ENCODE results near the gene KCNQ1. TPM values are rescaled to one million over a fixed set of nuclear protein-coding genes. Genes with fewer than 3 reads are reported as not detected.

KCNQ1 gene
- total and polyA plus RNA-seq, 2 experiments from 2014 or later = 0.45 to 0.87 TPM

DNA sequence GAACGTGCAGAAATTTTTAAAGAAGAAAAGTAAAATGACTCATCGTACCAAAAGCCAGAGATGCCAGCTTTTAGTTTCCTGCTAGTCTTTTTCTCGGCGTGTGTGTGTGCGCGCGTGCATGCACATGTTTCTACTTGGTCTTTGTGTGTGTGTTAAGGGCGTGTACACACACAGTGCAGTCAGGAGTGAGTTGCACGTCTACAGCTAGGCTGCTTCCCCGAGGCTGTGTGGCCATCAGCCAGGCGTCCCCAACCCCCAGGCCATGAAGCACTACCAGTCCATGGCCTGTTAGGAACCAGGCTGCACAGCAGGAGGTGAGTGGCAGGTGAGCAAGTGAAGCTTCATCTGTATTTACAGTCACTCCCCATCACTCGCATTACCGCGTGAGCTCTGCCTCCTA lies 36.4 kb downstream of the KCNQ1 start (continued):
- no peak for TF ChIP-seq REST (IDR thresholded peaks at IDR 0.05; ENCODE audit: unreplicated experiment)
- TF ChIP-seq, protein P1, sequence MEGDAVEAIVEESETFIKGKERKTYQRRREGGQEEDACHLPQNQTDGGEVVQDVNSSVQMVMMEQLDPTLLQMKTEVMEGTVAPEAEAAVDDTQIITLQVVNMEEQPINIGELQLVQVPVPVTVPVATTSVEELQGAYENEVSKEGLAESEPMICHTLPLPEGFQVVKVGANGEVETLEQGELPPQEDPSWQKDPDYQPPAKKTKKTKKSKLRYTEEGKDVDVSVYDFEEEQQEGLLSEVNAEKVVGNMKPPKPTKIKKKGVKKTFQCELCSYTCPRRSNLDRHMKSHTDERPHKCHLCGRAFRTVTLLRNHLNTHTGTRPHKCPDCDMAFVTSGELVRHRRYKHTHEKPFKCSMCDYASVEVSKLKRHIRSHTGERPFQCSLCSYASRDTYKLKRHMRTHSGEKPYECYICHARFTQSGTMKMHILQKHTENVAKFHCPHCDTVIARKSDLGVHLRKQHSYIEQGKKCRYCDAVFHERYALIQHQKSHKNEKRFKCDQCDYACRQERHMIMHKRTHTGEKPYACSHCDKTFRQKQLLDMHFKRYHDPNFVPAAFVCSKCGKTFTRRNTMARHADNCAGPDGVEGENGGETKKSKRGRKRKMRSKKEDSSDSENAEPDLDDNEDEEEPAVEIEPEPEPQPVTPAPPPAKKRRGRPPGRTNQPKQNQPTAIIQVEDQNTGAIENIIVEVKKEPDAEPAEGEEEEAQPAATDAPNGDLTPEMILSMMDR (conservative IDR thresholded peaks at IDR 0.05; ENCODE audit: low read depth in 2 of 2) = no peak
- no peak for TF ChIP-seq ZNF114 (CRISPR knock-in tag; IDR thresholded peaks at IDR 0.05)
- no peak for TF ChIP-seq STAT1 (IDR thresholded peaks at IDR 0.05; ENCODE audit: unreplicated experiment)
- TF ChIP-seq CREB1 (CRISPR knock-in tag; IDR thresholded peaks at IDR 0.05; ENCODE audit: low read depth) = no peak

GRCh38 chr11:2482204-2482603 lies 37.4 kb downstream of the KCNQ1 start:
- Mint-ChIP-seq H3K9me3 (peaks cover 44% of the 10 kb centered on the region), H3K27me3 (ENCODE audit: insufficient read depth, low read depth, poor library complexity) (peaks cover 70% of the 10 kb centered on the region), H3K36me3 (ENCODE audit: low read depth) (peaks cover 13% of the 10 kb centered on the region), H3K27ac (no peak overlapping the region), H3K4me3 (no peak overlapping the region), H3K4me1 (no peaks in the 10 kb centered on the region)
- Histone ChIP-seq H3K9me2 (ENCODE audit: insufficient read depth) (0 out of 2 replicates have a peak, but pooled peaks cover 3% of the 10 kb centered on the region), H4K20me1 (replicated peaks; ENCODE audit: insufficient read depth) (no peaks in the 10 kb centered on the region), H3K27ac (ENCODE audit: low read depth) (no peak overlapping the region), H3K27me3 (ENCODE audit: insufficient read depth) (peaks cover 75% of the 10 kb centered on the region), H2AFZ (no peak overlapping the region), H3F3A (replicated peaks; ENCODE audit: low read depth) (no peaks in the 10 kb centered on the region), H3K36me3 (ENCODE audit: insufficient read depth) (no peaks in the 10 kb centered on the region), H3K4me3 (no peak overlapping the region), H3K79me2 (replicated peaks; ENCODE audit: insufficient read depth) (no peaks in the 10 kb centered on the region), H3K4me1 (ENCODE audit: insufficient read depth) (no peaks in the 10 kb centered on the region), H3K4me2 (no peak overlapping the region)
- ATAC-seq = no peak
- TF ChIP-seq STAT1 (IDR thresholded peaks at IDR 0.05; ENCODE audit: unreplicated experiment) (no peak), EZH2 (IDR thresholded peaks at IDR 0.05; ENCODE audit: low read depth, unreplicated experiment) (no peak), ZNF331 (CRISPR knock-in tag; IDR thresholded peaks at IDR 0.05; ENCODE audit: low read depth) (no peak), EZH2phosphoT487 (IDR thresholded peaks at IDR 0.05; ENCODE audit: unreplicated experiment) (no peak), POLR2AphosphoS5 (IDR thresholded peaks at IDR 0.05; ENCODE audit: low read depth) (no peak), JUNB (IDR thresholded peaks at IDR 0.05; ENCODE audit: unreplicated experiment) (no peak)
- TF ChIP-seq, protein P2, sequence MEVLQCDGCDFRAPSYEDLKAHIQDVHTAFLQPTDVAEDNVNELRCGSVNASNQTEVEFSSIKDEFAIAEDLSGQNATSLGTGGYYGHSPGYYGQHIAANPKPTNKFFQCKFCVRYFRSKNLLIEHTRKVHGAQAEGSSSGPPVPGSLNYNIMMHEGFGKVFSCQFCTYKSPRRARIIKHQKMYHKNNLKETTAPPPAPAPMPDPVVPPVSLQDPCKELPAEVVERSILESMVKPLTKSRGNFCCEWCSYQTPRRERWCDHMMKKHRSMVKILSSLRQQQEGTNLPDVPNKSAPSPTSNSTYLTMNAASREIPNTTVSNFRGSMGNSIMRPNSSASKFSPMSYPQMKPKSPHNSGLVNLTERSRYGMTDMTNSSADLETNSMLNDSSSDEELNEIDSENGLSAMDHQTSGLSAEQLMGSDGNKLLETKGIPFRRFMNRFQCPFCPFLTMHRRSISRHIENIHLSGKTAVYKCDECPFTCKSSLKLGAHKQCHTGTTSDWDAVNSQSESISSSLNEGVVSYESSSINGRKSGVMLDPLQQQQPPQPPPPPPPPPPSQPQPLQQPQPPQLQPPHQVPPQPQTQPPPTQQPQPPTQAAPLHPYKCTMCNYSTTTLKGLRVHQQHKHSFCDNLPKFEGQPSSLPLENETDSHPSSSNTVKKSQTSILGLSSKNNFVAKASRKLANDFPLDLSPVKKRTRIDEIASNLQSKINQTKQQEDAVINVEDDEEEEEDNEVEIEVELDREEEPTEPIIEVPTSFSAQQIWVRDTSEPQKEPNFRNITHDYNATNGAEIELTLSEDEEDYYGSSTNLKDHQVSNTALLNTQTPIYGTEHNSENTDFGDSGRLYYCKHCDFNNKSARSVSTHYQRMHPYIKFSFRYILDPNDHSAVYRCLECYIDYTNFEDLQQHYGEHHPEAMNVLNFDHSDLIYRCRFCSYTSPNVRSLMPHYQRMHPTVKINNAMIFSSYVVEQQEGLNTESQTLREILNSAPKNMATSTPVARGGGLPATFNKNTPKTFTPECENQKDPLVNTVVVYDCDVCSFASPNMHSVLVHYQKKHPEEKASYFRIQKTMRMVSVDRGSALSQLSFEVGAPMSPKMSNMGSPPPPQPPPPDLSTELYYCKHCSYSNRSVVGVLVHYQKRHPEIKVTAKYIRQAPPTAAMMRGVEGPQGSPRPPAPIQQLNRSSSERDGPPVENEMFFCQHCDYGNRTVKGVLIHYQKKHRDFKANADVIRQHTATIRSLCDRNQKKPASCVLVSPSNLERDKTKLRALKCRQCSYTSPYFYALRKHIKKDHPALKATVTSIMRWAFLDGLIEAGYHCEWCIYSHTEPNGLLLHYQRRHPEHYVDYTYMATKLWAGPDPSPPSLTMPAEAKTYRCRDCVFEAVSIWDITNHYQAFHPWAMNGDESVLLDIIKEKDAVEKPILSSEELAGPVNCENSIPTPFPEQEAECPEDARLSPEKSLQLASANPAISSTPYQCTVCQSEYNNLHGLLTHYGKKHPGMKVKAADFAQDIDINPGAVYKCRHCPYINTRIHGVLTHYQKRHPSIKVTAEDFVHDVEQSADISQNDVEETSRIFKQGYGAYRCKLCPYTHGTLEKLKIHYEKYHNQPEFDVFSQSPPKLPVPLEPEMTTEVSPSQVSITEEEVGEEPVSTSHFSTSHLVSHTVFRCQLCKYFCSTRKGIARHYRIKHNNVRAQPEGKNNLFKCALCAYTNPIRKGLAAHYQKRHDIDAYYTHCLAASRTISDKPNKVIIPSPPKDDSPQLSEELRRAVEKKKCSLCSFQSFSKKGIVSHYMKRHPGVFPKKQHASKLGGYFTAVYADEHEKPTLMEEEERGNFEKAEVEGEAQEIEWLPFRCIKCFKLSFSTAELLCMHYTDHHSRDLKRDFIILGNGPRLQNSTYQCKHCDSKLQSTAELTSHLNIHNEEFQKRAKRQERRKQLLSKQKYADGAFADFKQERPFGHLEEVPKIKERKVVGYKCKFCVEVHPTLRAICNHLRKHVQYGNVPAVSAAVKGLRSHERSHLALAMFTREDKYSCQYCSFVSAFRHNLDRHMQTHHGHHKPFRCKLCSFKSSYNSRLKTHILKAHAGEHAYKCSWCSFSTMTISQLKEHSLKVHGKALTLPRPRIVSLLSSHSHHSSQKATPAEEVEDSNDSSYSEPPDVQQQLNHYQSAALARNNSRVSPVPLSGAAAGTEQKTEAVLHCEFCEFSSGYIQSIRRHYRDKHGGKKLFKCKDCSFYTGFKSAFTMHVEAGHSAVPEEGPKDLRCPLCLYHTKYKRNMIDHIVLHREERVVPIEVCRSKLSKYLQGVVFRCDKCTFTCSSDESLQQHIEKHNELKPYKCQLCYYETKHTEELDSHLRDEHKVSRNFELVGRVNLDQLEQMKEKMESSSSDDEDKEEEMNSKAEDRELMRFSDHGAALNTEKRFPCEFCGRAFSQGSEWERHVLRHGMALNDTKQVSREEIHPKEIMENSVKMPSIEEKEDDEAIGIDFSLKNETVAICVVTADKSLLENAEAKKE (CRISPR knock-in tag; IDR thresholded peaks at IDR 0.05) = no peak
- TF ChIP-seq, protein P1 (conservative IDR thresholded peaks at IDR 0.05; ENCODE audit: low read depth in 2 of 2) = no peak
- no peak for DNase-seq (ENCODE audit: low spot score)

Measured in GM23338 (cell line).